Activated CD4-positive, CD25-positive, alpha-beta regulatory T cell treated with anti-CD3 and anti-CD28 coated beads, Interleukin-2, amount 50 U/mL, for 24 hours (primary cell): ENCODE measurements around the gene EIF1AX.
A peak's percentile ranks its signal among the peaks of the same experiment; 100 is the strongest.
"Not testable (repeated sequence)": the region's sequence is repeated elsewhere in the genome, so short reads cannot be mapped to it uniquely, and the experiment has no call there.

Source experiments
- ATAC-seq, 2 donors: fragments of 150-1000 bp; cut with Tn5 transposase; one replicate each; pipeline ENCODE4 v1.10.0; 2021; ENCODE audit warnings: mild to moderate bottlenecking in 1 of 2, moderate library complexity in 1 of 2

EIF1AX gene

GRCh38 chrX:20141281-20142220 lies at the start of gene EIF1AX:
Gene EIF1AX, minus strand, starts transcription at chrX:20141838. Its CDS starts 198 bp downstream, at chrX:20141640.
- ATAC-seq: peak; percentile 97 to 98

- ATAC-seq: no peak
Observed at GRCh38 chrX:20189171-20189570, 47.5 kb upstream of the EIF1AX start.

- ATAC-seq: peak; percentile 51 to 67
Observed at GRCh38 chrX:20181598-20182329, 40.1 kb upstream of the EIF1AX start.

- ATAC-seq: no peak
Observed at GRCh38 chrX:20177093-20177492, 35.5 kb upstream of the EIF1AX start.

- ATAC-seq: no peak
Observed at GRCh38 chrX:20173856-20174255, 32.2 kb upstream of the EIF1AX start.

GRCh38 chrX:20173313-20173712 lies 31.7 kb upstream of the EIF1AX start:
- no peak for ATAC-seq

- ATAC-seq: no peak
Observed at GRCh38 chrX:20171887-20172286, 30.2 kb upstream of the EIF1AX start.

- ATAC-seq: not testable (repeated sequence)
Observed at GRCh38 chrX:20162516-20162915, 20.9 kb upstream of the EIF1AX start.

GRCh38 chrX:20159797-20160385 lies 18.3 kb upstream of the EIF1AX start:
- ATAC-seq: no peak

GRCh38 chrX:20151689-20152088 lies 10.1 kb upstream of the EIF1AX start:
- no peak for ATAC-seq

- ATAC-seq: no peak
Observed at GRCh38 chrX:20149326-20149725, 7.7 kb upstream of the EIF1AX start.

- no peak for ATAC-seq
Observed at GRCh38 chrX:20147561-20147960, 5.9 kb upstream of the EIF1AX start.

- ATAC-seq: peak in 1 of 2 donors; percentile 22
Observed at GRCh38 chrX:20144491-20144890, 2.9 kb upstream of the EIF1AX start.

GRCh38 chrX:20143561-20143960 lies 1.9 kb upstream of the EIF1AX start:
- ATAC-seq: no peak

- ATAC-seq: no peak
Observed at GRCh38 chrX:20143111-20143510, 1.5 kb upstream of the EIF1AX start.

- ATAC-seq: no peak
Observed at GRCh38 chrX:20140420-20140819, 1.2 kb downstream of the EIF1AX start.

- no peak for ATAC-seq
Observed at GRCh38 chrX:20139966-20140365, 1.7 kb downstream of the EIF1AX start.

GRCh38 chrX:20135944-20136343 lies 5.7 kb downstream of the EIF1AX start:
- no peak for ATAC-seq

- no peak for ATAC-seq
Observed at GRCh38 chrX:20132666-20133065, 9.0 kb downstream of the EIF1AX start.

GRCh38 chrX:20130357-20130756 lies 11.3 kb downstream of the EIF1AX start:
- ATAC-seq: no peak

GRCh38 chrX:20129547-20129946 lies 12.1 kb downstream of the EIF1AX start:
- no peak for ATAC-seq

GRCh38 chrX:20128670-20129069 lies 13.0 kb downstream of the EIF1AX start:
- no peak for ATAC-seq

- peak in 1 of 2 donors; percentile 43 for ATAC-seq
Observed at GRCh38 chrX:20127440-20127839, 14.2 kb downstream of the EIF1AX start.
